OCI-LY3 (cell line): Measurements from ENCODE around the gene LIN7C.

Source experiments
- H2AFZ ChIP-seq: fragments of 200-600, 300-600 bp; shearing (Covaris generic); 2 replicates; pipeline ENCODE4 v1.6.0; 2014; ENCODE audit warnings: antibody characterized with exemption, low read depth, low read length
- H3K27ac ChIP-seq: fragments of 200-600, 300-600 bp; sonication (generic); 2 replicates; pipeline ENCODE4 v1.5.1; 2014; ENCODE audit warnings: mild to moderate bottlenecking, low read length, moderate library complexity, mixed read lengths
- H3K27me3 ChIP-seq: fragments of 200-600, 300-600 bp; sonication (generic); 2 replicates; pipeline ENCODE4 v1.6.1; 2014; ENCODE audit warnings: low read depth, low read length, mixed read lengths
- H3K36me3 ChIP-seq: fragments of 200-600, 300-600 bp; sonication (generic); replicated peaks from 2 replicates; pipeline ENCODE3; 2014; ENCODE audit warnings: low read depth, low read length, mixed read lengths
- H3K4me1 ChIP-seq: fragments of 300-600, 200-600 bp; sonication (generic); 2 replicates; pipeline ENCODE4 v1.6.1; 2014; ENCODE audit warnings: low read length, mixed read lengths
- H3K4me2 ChIP-seq: fragments of 200-600, 300-600 bp; sonication (generic); 2 replicates; pipeline ENCODE4 v1.6.1; 2014; ENCODE audit warnings: low read length, mixed read lengths
- H3K4me3 ChIP-seq: fragments of 300-600, 200-600 bp; sonication (generic); 2 replicates; pipeline ENCODE4 v1.5.1; 2014; ENCODE audit warnings: antibody characterized with exemption, mild to moderate bottlenecking, low read length, moderate library complexity
- H3K79me2 ChIP-seq: fragments of 300-600, 200-600 bp; shearing (Covaris generic); 2 replicates; pipeline ENCODE4 v1.6.1; 2014; ENCODE audit warnings: mild to moderate bottlenecking, low read length, mixed read lengths
- H3K9ac ChIP-seq: fragments of 300-600, 200-600 bp; shearing (Covaris generic); 2 replicates; pipeline ENCODE4 v1.6.0; 2014; ENCODE audit warnings: mild to moderate bottlenecking, low read length, moderate library complexity
- H3K9me3 ChIP-seq: fragments of 200-600, 300-600 bp; shearing (Covaris generic); 2 replicates; pipeline ENCODE4 v1.6.1; 2014; ENCODE audit warnings: low read length, mixed read lengths; ENCODE audit not compliant: insufficient read depth
- H4K20me1 ChIP-seq: fragments of 200-600, 300-600 bp; sonication (generic); 2 replicates; pipeline ENCODE4 v1.6.1; 2016; ENCODE audit warnings: low read length, mixed read lengths; ENCODE audit not compliant: insufficient read depth
- EZH2phosphoT487 ChIP-seq: fragments of 200-600 bp; shearing (Covaris generic); IDR thresholded peaks from 2 replicates; pipeline ENCODE4 v1.6.1; 2018; ENCODE audit warnings: antibody characterized with exemption, mixed run types, low read depth
- TF ChIP-seq, protein P1 (sequence below): fragments of 200-600, 300-600 bp; sonication (generic); IDR thresholded peaks from 2 replicates; pipeline ENCODE4 v1.5.1; 2014; ENCODE audit warnings: antibody characterized with exemption, low read length, low read depth

Gene LIN7C

GRCh38 chr11:27456795-27457329, 49.7 kb downstream of the LIN7C start:
- H3K4me1 ChIP-seq, result no peaks in the 10 kb centered on the region
- no peak overlapping the region for H3K4me3 ChIP-seq
- H3K4me2 ChIP-seq, result no peak overlapping the region
- H2AFZ ChIP-seq, result no peak overlapping the region
- no peak overlapping the region for H3K27ac ChIP-seq
- no peaks in the 10 kb centered on the region for H4K20me1 ChIP-seq
- no peaks in the 10 kb centered on the region for H3K79me2 ChIP-seq
- H3K27me3 ChIP-seq, result no peaks in the 10 kb centered on the region
- H3K36me3 ChIP-seq, result no peaks in the 10 kb centered on the region
- no peak overlapping the region for H3K9ac ChIP-seq
- no peaks in the 10 kb centered on the region for H3K9me3 ChIP-seq
- TF ChIP-seq, protein P1, sequence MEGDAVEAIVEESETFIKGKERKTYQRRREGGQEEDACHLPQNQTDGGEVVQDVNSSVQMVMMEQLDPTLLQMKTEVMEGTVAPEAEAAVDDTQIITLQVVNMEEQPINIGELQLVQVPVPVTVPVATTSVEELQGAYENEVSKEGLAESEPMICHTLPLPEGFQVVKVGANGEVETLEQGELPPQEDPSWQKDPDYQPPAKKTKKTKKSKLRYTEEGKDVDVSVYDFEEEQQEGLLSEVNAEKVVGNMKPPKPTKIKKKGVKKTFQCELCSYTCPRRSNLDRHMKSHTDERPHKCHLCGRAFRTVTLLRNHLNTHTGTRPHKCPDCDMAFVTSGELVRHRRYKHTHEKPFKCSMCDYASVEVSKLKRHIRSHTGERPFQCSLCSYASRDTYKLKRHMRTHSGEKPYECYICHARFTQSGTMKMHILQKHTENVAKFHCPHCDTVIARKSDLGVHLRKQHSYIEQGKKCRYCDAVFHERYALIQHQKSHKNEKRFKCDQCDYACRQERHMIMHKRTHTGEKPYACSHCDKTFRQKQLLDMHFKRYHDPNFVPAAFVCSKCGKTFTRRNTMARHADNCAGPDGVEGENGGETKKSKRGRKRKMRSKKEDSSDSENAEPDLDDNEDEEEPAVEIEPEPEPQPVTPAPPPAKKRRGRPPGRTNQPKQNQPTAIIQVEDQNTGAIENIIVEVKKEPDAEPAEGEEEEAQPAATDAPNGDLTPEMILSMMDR, result no peak
- no peak for TF ChIP-seq EZH2phosphoT487

DNA sequence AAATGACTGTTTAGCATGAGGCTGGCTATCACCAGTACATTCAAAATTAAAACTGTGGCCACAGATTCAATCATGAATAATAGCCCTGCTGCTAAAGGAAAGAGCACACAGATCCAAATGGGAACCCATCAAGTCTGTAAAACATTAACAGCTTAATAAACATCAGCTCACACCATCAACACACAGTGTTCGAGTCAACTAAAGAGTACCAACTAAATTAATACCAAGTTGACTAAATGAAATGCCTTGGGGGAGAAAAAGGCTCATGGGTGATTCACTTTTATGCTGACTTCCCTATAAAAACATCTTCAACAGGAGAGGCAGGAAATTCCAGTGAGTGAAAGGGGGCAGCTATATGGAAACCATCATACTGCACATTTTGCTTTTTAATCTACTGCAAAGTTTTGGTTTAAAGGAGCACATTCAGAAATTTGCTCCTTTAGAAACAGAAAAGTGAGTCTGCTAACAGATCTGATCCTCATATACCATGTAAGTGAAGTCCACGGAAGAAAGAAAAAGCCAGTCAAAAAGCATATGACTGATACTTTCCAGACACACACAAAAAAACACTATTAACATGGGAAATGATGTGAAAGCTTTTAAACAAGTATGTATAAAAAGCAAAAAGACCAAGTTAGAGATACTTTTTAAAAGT, 50.3 kb downstream of the LIN7C start:
- Histone ChIP-seq H3K9ac (no peak overlapping the region), H3K27ac (no peak overlapping the region), H3K4me2 (no peak overlapping the region), H4K20me1 (no peaks in the 10 kb centered on the region), H3K4me1 (no peaks in the 10 kb centered on the region), H3K36me3 (no peaks in the 10 kb centered on the region), H3K27me3 (no peaks in the 10 kb centered on the region), H3K9me3 (no peaks in the 10 kb centered on the region), H3K4me3 (no peak overlapping the region), H3K79me2 (no peaks in the 10 kb centered on the region), H2AFZ (no peak overlapping the region)
- TF ChIP-seq EZH2phosphoT487, result no peak
- TF ChIP-seq, protein P1, result no peak

GRCh38 chr11:27455667-27456066, 50.9 kb downstream of the LIN7C start:
- H3K9me3 ChIP-seq, result no peaks in the 10 kb centered on the region
- no peaks in the 10 kb centered on the region for H3K4me1 ChIP-seq
- no peaks in the 10 kb centered on the region for H3K79me2 ChIP-seq
- no peaks in the 10 kb centered on the region for H4K20me1 ChIP-seq
- TF ChIP-seq, protein P1, result no peak
- TF ChIP-seq EZH2phosphoT487, result no peak
- H3K27me3 ChIP-seq, result no peaks in the 10 kb centered on the region
- H3K36me3 ChIP-seq, result no peaks in the 10 kb centered on the region
- no peak overlapping the region for H2AFZ ChIP-seq
- H3K4me3 ChIP-seq, result no peak overlapping the region
- no peak overlapping the region for H3K27ac ChIP-seq
- no peak overlapping the region for H3K4me2 ChIP-seq
- no peak overlapping the region for H3K9ac ChIP-seq

- TF ChIP-seq EZH2phosphoT487, result no peak
- TF ChIP-seq, protein P1, result no peak
- Histone ChIP-seq H3K4me1 (no peaks in the 10 kb centered on the region), H3K4me2 (no peak overlapping the region), H3K9me3 (no peaks in the 10 kb centered on the region), H3K27ac (no peak overlapping the region), H3K36me3 (no peaks in the 10 kb centered on the region), H3K4me3 (no peak overlapping the region), H3K79me2 (no peaks in the 10 kb centered on the region), H2AFZ (no peak overlapping the region), H4K20me1 (no peaks in the 10 kb centered on the region), H3K9ac (no peak overlapping the region), H3K27me3 (no peaks in the 10 kb centered on the region)
Measured at GRCh38 chr11:27453701-27454100, 52.9 kb downstream of the LIN7C start.
